ENCODE measurements around the gene TMEM45A.

The TMEM45A gene

GRCh38 chr3:100516838-100517237, 24.4 kb downstream of the TMEM45A start:
- TF ChIP-seq, protein P1, sequence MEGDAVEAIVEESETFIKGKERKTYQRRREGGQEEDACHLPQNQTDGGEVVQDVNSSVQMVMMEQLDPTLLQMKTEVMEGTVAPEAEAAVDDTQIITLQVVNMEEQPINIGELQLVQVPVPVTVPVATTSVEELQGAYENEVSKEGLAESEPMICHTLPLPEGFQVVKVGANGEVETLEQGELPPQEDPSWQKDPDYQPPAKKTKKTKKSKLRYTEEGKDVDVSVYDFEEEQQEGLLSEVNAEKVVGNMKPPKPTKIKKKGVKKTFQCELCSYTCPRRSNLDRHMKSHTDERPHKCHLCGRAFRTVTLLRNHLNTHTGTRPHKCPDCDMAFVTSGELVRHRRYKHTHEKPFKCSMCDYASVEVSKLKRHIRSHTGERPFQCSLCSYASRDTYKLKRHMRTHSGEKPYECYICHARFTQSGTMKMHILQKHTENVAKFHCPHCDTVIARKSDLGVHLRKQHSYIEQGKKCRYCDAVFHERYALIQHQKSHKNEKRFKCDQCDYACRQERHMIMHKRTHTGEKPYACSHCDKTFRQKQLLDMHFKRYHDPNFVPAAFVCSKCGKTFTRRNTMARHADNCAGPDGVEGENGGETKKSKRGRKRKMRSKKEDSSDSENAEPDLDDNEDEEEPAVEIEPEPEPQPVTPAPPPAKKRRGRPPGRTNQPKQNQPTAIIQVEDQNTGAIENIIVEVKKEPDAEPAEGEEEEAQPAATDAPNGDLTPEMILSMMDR (IDR thresholded peaks at IDR 0.05; ENCODE audit: unreplicated experiment in 3 of 3), result no peak
- no peaks in the 10 kb centered on the region for H3K27me3 Mint-ChIP-seq (ENCODE audit: low read depth)
- H3K4me1 Mint-ChIP-seq, result peaks cover 9% of the 10 kb centered on the region
- H3K27ac Mint-ChIP-seq, result no peak overlapping the region
- H3K9me3 Mint-ChIP-seq, result peaks cover 8% of the 10 kb centered on the region
- no peak overlapping the region for H3K4me3 Mint-ChIP-seq
- peaks cover 29% of the 10 kb centered on the region for H3K36me3 Mint-ChIP-seq (ENCODE audit: low read depth)

DNA sequence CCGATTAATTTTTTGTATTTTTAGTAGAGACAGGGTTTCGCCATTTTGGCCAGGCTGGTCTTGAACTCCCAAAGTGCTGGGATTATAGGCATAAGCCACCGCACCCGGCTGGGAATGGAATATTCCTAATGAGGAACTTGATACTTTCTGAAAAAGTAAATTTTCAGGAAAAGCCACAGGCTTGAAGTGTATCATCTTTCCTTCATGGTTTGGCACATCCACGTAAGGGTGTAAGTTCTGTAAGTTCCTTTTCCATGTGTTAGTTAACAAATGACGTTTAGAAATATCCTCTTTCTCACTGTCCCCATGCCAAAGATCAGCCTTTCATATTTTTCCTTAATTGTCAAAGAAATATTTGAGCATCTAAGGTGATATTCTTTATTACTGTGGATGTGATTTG, 24.9 kb downstream of the TMEM45A start:
- H3K27ac Mint-ChIP-seq, result peak overlapping the region in 1 of 3 experiments; percentile 65
- peaks cover 9% of the 10 kb centered on the region for H3K4me1 Mint-ChIP-seq
- H3K27me3 Mint-ChIP-seq (ENCODE audit: low read depth), result no peaks in the 10 kb centered on the region
- peaks cover 31% of the 10 kb centered on the region for H3K36me3 Mint-ChIP-seq (ENCODE audit: low read depth)
- no peak overlapping the region for H3K4me3 Mint-ChIP-seq
- H3K9me3 Mint-ChIP-seq, result peaks cover 8% of the 10 kb centered on the region
- TF ChIP-seq, protein P1 (IDR thresholded peaks at IDR 0.05; ENCODE audit: unreplicated experiment in 3 of 3), result no peak

DNA sequence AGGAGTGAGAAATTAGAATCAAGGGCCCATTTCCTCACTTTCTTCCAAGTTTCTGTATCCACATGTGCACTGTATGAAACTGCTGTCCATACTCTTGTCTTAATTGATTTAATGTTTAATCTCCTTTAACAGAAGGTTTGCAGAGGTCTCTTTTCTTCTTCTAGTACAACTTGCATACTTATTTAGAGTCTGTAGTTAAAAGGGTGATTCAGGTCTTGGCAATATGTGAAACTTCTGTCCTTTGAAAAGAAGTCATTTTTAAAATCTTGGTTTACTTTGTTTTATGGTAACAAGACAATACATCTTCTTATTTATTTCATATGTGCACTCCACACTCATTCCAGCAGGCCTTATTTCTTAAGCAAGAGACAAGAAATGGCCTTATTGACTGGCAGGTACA, 25.8 kb downstream of the TMEM45A start:
- Mint-ChIP-seq H3K27me3 (ENCODE audit: low read depth) (no peaks in the 10 kb centered on the region), H3K4me1 (peaks cover 9% of the 10 kb centered on the region), H3K4me3 (no peak overlapping the region), H3K36me3 (ENCODE audit: low read depth) (peaks cover 38% of the 10 kb centered on the region), H3K27ac (peak overlapping the region; percentile 58 to 72 (median 65)), H3K9me3 (peaks cover 8% of the 10 kb centered on the region)
- TF ChIP-seq, protein P1 (IDR thresholded peaks at IDR 0.05; ENCODE audit: unreplicated experiment in 3 of 3), result no peak

DNA sequence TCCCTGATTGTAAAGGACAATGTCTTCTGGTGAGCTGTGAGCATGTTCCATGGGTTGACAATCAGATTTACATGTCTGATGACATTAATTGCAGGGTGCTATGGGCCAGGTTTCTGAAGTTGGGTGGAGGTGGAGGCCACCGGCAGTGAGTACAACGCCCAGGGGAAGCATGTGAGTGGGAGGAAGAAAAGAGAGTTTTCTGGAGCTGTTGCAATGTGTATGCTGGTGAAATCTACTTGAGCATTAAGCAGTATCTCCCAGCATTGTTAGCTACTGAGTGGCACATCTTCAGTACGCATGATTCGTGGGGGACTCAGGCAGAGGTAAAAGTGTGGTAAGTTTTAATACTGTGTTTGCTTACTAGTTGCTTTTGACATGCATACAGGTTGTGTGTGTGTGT, 26.6 kb downstream of the TMEM45A start:
- Mint-ChIP-seq H3K27me3 (ENCODE audit: low read depth) (no peaks in the 10 kb centered on the region), H3K9me3 (peaks cover 8% of the 10 kb centered on the region), H3K27ac (peak overlapping the region in 2 of 3 experiments; percentile 65 to 72), H3K36me3 (ENCODE audit: low read depth) (peaks cover 45% of the 10 kb centered on the region), H3K4me1 (peaks cover 9% of the 10 kb centered on the region), H3K4me3 (no peak overlapping the region)
- TF ChIP-seq, protein P1 (IDR thresholded peaks at IDR 0.05; ENCODE audit: unreplicated experiment in 3 of 3), result no peak

DNA sequence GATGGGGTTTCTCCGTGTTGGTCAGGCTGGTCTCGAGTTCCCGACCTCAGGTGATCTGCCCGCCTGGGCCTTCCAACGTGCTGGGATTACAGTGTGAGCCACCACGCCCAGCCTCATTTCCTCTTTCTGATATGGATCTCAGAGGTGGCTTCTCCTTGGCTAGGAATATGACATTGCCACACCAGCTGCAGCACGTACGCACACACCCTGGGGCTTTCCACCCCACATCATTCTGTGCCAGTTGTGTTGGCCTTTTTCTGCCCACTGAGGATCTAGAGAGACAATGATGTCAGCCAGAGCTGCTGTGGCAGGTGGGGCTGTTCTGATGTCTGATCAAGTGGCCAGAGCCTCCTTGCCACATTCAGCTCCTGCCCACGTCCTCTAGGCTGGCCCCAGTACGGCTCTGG, 29.0 kb downstream of the TMEM45A start:
- TF ChIP-seq, protein P1 (IDR thresholded peaks at IDR 0.05; ENCODE audit: unreplicated experiment in 3 of 3), result no peak

DNA sequence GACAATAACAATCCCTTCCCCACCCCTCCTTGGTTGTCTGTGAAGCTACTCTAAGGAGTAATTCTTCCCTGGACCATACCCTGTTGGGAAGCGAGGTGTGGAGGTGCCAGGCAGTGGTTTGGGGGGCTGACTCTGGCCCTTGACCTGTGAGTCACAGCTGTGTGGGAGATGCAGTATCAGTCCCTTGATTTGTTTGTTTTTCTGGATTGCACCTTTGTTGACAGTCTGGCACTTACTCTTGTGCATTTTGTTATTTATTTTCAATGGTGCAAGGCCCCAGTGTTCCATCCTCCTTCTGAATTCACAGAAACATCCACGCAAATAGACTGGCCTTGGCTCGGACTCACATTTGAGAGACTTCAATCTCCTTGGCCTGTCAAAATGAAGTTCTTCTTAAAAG, 29.7 kb downstream of the TMEM45A start:
- Mint-ChIP-seq H3K4me1 (peaks cover 9% of the 10 kb centered on the region), H3K9me3 (no peaks in the 10 kb centered on the region), H3K27ac (no peak overlapping the region), H3K27me3 (ENCODE audit: low read depth) (no peaks in the 10 kb centered on the region), H3K4me3 (no peak overlapping the region), H3K36me3 (ENCODE audit: low read depth) (peaks cover 57% of the 10 kb centered on the region)
- TF ChIP-seq, protein P1 (IDR thresholded peaks at IDR 0.05; ENCODE audit: unreplicated experiment in 3 of 3), result no peak

More for the DNA sequence above, 29.0 kb downstream of the TMEM45A start:
- H3K9me3 Mint-ChIP-seq, result peaks cover 2% of the 10 kb centered on the region
- no peak overlapping the region for H3K27ac Mint-ChIP-seq
- H3K4me3 Mint-ChIP-seq, result no peak overlapping the region
- peaks cover 9% of the 10 kb centered on the region for H3K4me1 Mint-ChIP-seq
- H3K27me3 Mint-ChIP-seq (ENCODE audit: low read depth), result no peaks in the 10 kb centered on the region
- H3K36me3 Mint-ChIP-seq (ENCODE audit: low read depth), result peaks cover 57% of the 10 kb centered on the region
